HEK293T (cell line): ENCODE data around the gene JPH2.

ENCODE experiments used
- ARNT ChIP-seq: fragments of 450-650 bp; IDR thresholded peaks from 2 replicates; pipeline ENCODE4 v1.6.1; 2017; ENCODE audit warnings: mild to moderate bottlenecking
- CTBP1 ChIP-seq: fragments of 450-650 bp; IDR thresholded peaks from 2 replicates; pipeline ENCODE4 v1.6.1; 2016; ENCODE audit warnings: borderline replicate concordance
- ELF4 ChIP-seq: fragments of 450-650 bp; IDR thresholded peaks from 2 replicates; pipeline ENCODE4 v1.6.1; 2017; ENCODE audit warnings: antibody characterized with exemption
- FOXA1 ChIP-seq: fragments of 450-650 bp; IDR thresholded peaks from 2 replicates; pipeline ENCODE4 v1.6.1; 2016; ENCODE audit warnings: mild to moderate bottlenecking
- FOXK2 ChIP-seq: fragments of 450-650 bp; IDR thresholded peaks from 2 replicates; pipeline ENCODE4 v1.6.1; 2016; ENCODE audit warnings: mild to moderate bottlenecking
- HDGF ChIP-seq: fragments of 450-650 bp; IDR thresholded peaks from 2 replicates; pipeline ENCODE4 v1.6.1; 2017; ENCODE audit warnings: antibody characterized with exemption, borderline replicate concordance
- L3MBTL2 ChIP-seq: fragments of 450-650 bp; conservative IDR thresholded peaks from 2 replicates; pipeline ENCODE4 v1.6.1; 2016; ENCODE audit warnings: mild to moderate bottlenecking
- PKNOX1 ChIP-seq: fragments of 450-650 bp; IDR thresholded peaks from 2 replicates; pipeline ENCODE4 v1.6.1; 2016
- SP1 ChIP-seq: fragments of 450-650 bp; IDR thresholded peaks from 2 replicates; pipeline ENCODE4 v1.6.1; 2017
- SUZ12 ChIP-seq: fragments of 450-650 bp; IDR thresholded peaks from 2 replicates; pipeline ENCODE4 v1.6.1; 2016; ENCODE audit warnings: mild to moderate bottlenecking
- TARDBP ChIP-seq: fragments of 450-650 bp; IDR thresholded peaks from 2 replicates; pipeline ENCODE4 v1.6.1; 2016

DNA sequence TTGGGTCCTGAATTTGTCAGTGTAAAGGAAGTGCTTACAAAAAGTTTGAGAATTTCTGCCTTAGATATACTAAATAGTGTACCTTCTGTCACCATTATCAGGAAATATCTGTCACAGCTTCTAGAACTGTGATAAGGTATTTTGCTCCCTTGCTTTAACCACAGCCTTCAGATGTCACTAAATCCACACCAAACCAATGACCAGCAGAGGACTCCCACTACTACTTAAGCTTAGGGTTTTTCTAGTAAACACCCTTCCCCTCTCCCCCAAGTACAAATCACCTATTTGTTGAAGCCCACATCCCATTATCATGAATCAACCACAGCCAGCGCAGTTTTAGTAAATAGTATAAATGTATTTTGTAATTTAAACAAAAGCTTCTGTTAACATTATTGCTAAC is 8.6 kb upstream of the JPH2 start:
- TF ChIP-seq ELF4 (no peak), SP1 (no peak), SUZ12 (no peak), CTBP1 (no peak), HDGF (no peak), PKNOX1 (no peak), FOXK2 (no peak), ARNT (no peak), FOXA1 (no peak), L3MBTL2 (no peak), TARDBP (no peak)
